SH-SY5Y (cell line): ENCODE measurements around the gene TEX22.

Source experiments
- GATA2 ChIP-seq: IDR thresholded peaks from 2 replicates; pipeline ENCODE4 v1.6.1; 2011; ENCODE audit warnings: mild to moderate bottlenecking, low read depth, low read length
- GATA3 ChIP-seq: IDR thresholded peaks from 2 replicates; pipeline ENCODE4 v1.6.1; 2011; ENCODE audit warnings: low read depth, mild to moderate bottlenecking, low read length, moderate library complexity

DNA sequence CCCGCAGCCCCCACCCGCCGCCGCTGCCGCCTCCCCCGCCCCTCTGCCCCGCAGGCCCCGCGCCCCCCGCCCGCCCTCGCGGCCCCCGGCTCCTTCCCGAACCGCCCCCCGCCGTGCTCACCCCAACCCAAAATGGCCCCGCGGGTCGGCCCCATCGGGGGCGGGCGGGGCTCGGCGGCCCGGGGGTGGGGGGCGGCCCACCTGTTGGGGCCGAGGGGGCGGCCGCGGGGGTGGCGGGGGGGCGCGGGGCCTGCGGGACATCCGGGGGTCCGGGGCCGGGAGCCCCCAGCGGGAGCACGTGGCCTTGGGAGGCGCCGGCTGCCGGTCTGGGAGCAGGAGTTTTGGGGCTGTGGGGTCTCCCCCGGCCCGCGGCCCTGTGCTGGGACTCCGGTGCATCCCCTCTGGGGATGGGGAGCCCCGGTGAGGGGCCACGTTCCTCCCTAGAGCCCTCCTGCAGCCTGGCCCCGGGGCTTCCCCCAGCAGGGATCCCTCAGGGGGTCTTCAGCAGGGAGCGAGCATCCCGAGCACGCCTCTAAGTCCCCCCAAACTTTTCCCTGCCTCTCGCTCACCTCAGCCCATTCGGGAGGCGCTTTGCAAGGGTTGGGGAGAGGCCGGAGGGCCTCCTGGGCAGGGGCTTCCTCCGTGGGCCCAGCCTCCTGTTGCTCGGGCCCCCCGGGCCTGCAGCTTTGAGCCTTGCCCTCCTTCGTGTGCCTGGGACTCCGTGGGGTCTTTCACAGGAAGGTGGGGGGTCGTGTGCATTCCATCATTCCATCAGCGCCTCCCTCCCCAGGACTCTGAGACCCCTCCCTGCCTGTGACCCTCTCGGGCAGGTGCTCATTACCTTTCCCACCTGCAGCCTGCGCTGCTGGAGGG, 22.0 kb downstream of the TEX22 start:
- TF ChIP-seq GATA2 (no peak), GATA3 (no peak)
